Measurements from ENCODE around the gene SLC9A4. TPM values are rescaled to one million over a fixed set of nuclear protein-coding genes. Genes with fewer than 3 reads are reported as not detected.

The SLC9A4 gene
- polyA plus RNA-seq, 4 donors, result 0.07 TPM; not detected in 3

- 15 to 60% (median 35%) methylated on average over 2 of the region's 2 CpGs for WGBS, 3 donors
- FAIRE-seq (peak; percentile 84), DNase-seq (peak in 1 of 2 donors; percentile 51)
- H3K27me3 ChIP-seq (ENCODE audit: control insufficient read depth in 3 of 3, insufficient read depth in 3 of 3, low read length in 3 of 3), result peaks cover 0 to 4% (median 3%) of the 10 kb centered on the region in 3 donors
- no peak overlapping the region for H3K4me3 ChIP-seq (ENCODE audit: low read depth in 1 of 3, low read length in 3 of 3)
- H3K4me1 ChIP-seq (ENCODE audit: control insufficient read depth in 3 of 3, insufficient read depth in 2 of 3, low read depth in 1 of 3, low read length in 2 of 3), result peaks cover 0 to 1% (median 0%) of the 10 kb centered on the region in 3 donors
- no peaks in the 10 kb centered on the region for H3K36me3 ChIP-seq (ENCODE audit: control insufficient read depth in 3 of 3, insufficient read depth in 2 of 3, low read depth in 1 of 3, low read length in 3 of 3)
- H3K27ac ChIP-seq (ENCODE audit: low read depth in 1 of 3, low read length in 2 of 3), result no peak overlapping the region
- H3K9me3 ChIP-seq (ENCODE audit: control insufficient read depth in 2 of 2, insufficient read depth in 1 of 2, low read depth in 1 of 2, low read length in 1 of 2), result peaks cover 0 to 4% of the 10 kb centered on the region in 2 donors
Measured at GRCh38 chr2:102510791-102511575, 38.0 kb downstream of the SLC9A4 start.

GRCh38 chr2:102512161-102512560 lies 39.1 kb downstream of the SLC9A4 start:
- FAIRE-seq (no peak), DNase-seq (no peak)
- Histone ChIP-seq H3K27me3 (ENCODE audit: control insufficient read depth in 3 of 3, insufficient read depth in 3 of 3, low read length in 3 of 3) (peaks cover 0 to 4% (median 3%) of the 10 kb centered on the region in 3 donors), H3K4me3 (ENCODE audit: low read depth in 1 of 3, low read length in 3 of 3) (no peak overlapping the region), H3K27ac (ENCODE audit: low read depth in 1 of 3, low read length in 2 of 3) (no peak overlapping the region), H3K9me3 (ENCODE audit: control insufficient read depth in 2 of 2, insufficient read depth in 1 of 2, low read depth in 1 of 2, low read length in 1 of 2) (peaks cover 0 to 4% of the 10 kb centered on the region in 2 donors), H3K36me3 (ENCODE audit: control insufficient read depth in 3 of 3, insufficient read depth in 2 of 3, low read depth in 1 of 3, low read length in 3 of 3) (no peaks in the 10 kb centered on the region), H3K4me1 (ENCODE audit: control insufficient read depth in 3 of 3, insufficient read depth in 2 of 3, low read depth in 1 of 3, low read length in 2 of 3) (peaks cover 0 to 1% (median 0%) of the 10 kb centered on the region in 3 donors)
- 83 to 88% (median 86%) methylated on average over 4 of the region's 4 CpGs for WGBS, 3 donors

- FAIRE-seq (no peak), DNase-seq (no peak)
- no peaks in the 10 kb centered on the region for H3K36me3 ChIP-seq (ENCODE audit: control insufficient read depth in 3 of 3, insufficient read depth in 2 of 3, low read depth in 1 of 3, low read length in 3 of 3)
- no peak overlapping the region for H3K27ac ChIP-seq (ENCODE audit: low read depth in 1 of 3, low read length in 2 of 3)
- H3K4me1 ChIP-seq (ENCODE audit: control insufficient read depth in 3 of 3, insufficient read depth in 2 of 3, low read depth in 1 of 3, low read length in 2 of 3), result peaks cover 0 to 1% (median 0%) of the 10 kb centered on the region in 3 donors
- WGBS, 3 donors, result 96 to 98% (median 96%) methylated on average over 11 of the region's 11 CpGs
- H3K4me3 ChIP-seq (ENCODE audit: low read depth in 1 of 3, low read length in 3 of 3), result no peak overlapping the region
- peaks cover 0 to 4% (median 3%) of the 10 kb centered on the region in 3 donors for H3K27me3 ChIP-seq (ENCODE audit: control insufficient read depth in 3 of 3, insufficient read depth in 3 of 3, low read length in 3 of 3)
- H3K9me3 ChIP-seq (ENCODE audit: control insufficient read depth in 2 of 2, insufficient read depth in 1 of 2, low read depth in 1 of 2, low read length in 1 of 2), result peaks cover 0 to 4% of the 10 kb centered on the region in 2 donors
Measured at GRCh38 chr2:102513355-102513939, 40.4 kb downstream of the SLC9A4 start.

- peaks cover 0 to 1% (median 0%) of the 10 kb centered on the region in 3 donors for H3K4me1 ChIP-seq (ENCODE audit: control insufficient read depth in 3 of 3, insufficient read depth in 2 of 3, low read depth in 1 of 3, low read length in 2 of 3)
- no peak for FAIRE-seq
- DNase-seq, result peak; percentile 68 to 88
- no peak overlapping the region for H3K4me3 ChIP-seq (ENCODE audit: low read depth in 1 of 3, low read length in 3 of 3)
- peaks cover 0 to 4% (median 3%) of the 10 kb centered on the region in 3 donors for H3K27me3 ChIP-seq (ENCODE audit: control insufficient read depth in 3 of 3, insufficient read depth in 3 of 3, low read length in 3 of 3)
- H3K9me3 ChIP-seq (ENCODE audit: control insufficient read depth in 2 of 2, insufficient read depth in 1 of 2, low read depth in 1 of 2, low read length in 1 of 2), result peaks cover 0 to under 1% of the 10 kb centered on the region in 2 donors
- H3K27ac ChIP-seq (ENCODE audit: low read depth in 1 of 3, low read length in 2 of 3), result no peak overlapping the region
- H3K36me3 ChIP-seq (ENCODE audit: control insufficient read depth in 3 of 3, insufficient read depth in 2 of 3, low read depth in 1 of 3, low read length in 3 of 3), result no peaks in the 10 kb centered on the region
- 50 to 71% (median 60%) methylated on average over 7 of the region's 7 CpGs for WGBS, 3 donors
Measured at GRCh38 chr2:102514061-102514785, 41.2 kb downstream of the SLC9A4 start.

GRCh38 chr2:102515851-102516250 lies 42.8 kb downstream of the SLC9A4 start:
- FAIRE-seq (no peak), DNase-seq (no peak)
- no peaks in the 10 kb centered on the region for H3K36me3 ChIP-seq (ENCODE audit: control insufficient read depth in 3 of 3, insufficient read depth in 2 of 3, low read depth in 1 of 3, low read length in 3 of 3)
- H3K4me1 ChIP-seq (ENCODE audit: control insufficient read depth in 3 of 3, insufficient read depth in 2 of 3, low read depth in 1 of 3, low read length in 2 of 3), result peaks cover 0 to under 1% (median 0%) of the 10 kb centered on the region in 3 donors
- no peak overlapping the region for H3K4me3 ChIP-seq (ENCODE audit: low read depth in 1 of 3, low read length in 3 of 3)
- H3K9me3 ChIP-seq (ENCODE audit: control insufficient read depth in 2 of 2, insufficient read depth in 1 of 2, low read depth in 1 of 2, low read length in 1 of 2), result no peaks in the 10 kb centered on the region
- H3K27ac ChIP-seq (ENCODE audit: low read depth in 1 of 3, low read length in 2 of 3), result no peak overlapping the region
- 71 to 74% (median 73%) methylated on average over 5 of the region's 5 CpGs for WGBS, 3 donors
- peaks cover 0 to 4% (median 3%) of the 10 kb centered on the region in 3 donors for H3K27me3 ChIP-seq (ENCODE audit: control insufficient read depth in 3 of 3, insufficient read depth in 3 of 3, low read length in 3 of 3)

- 34 to 63% (median 60%) methylated on average over 3 of the region's 3 CpGs for WGBS, 3 donors
- Histone ChIP-seq H3K36me3 (ENCODE audit: control insufficient read depth in 3 of 3, insufficient read depth in 2 of 3, low read depth in 1 of 3, low read length in 3 of 3) (no peaks in the 10 kb centered on the region), H3K27me3 (ENCODE audit: control insufficient read depth in 3 of 3, insufficient read depth in 3 of 3, low read length in 3 of 3) (no peaks in the 10 kb centered on the region), H3K9me3 (ENCODE audit: control insufficient read depth in 2 of 2, insufficient read depth in 1 of 2, low read depth in 1 of 2, low read length in 1 of 2) (no peaks in the 10 kb centered on the region), H3K4me3 (ENCODE audit: low read depth in 1 of 3, low read length in 3 of 3) (no peak overlapping the region), H3K27ac (ENCODE audit: low read depth in 1 of 3, low read length in 2 of 3) (no peak overlapping the region), H3K4me1 (ENCODE audit: control insufficient read depth in 3 of 3, insufficient read depth in 2 of 3, low read depth in 1 of 3, low read length in 2 of 3) (peaks cover 0 to 11% (median 6%) of the 10 kb centered on the region in 3 donors)
- FAIRE-seq (no peak), DNase-seq (no peak)
Measured at GRCh38 chr2:102518170-102518569, 45.1 kb downstream of the SLC9A4 start.

GRCh38 chr2:102520009-102520408 lies 47.0 kb downstream of the SLC9A4 start:
- WGBS, 3 donors, result 37 to 40% (median 39%) methylated on average over 2 of the region's 2 CpGs
- no peak for FAIRE-seq
- DNase-seq, result peak; percentile 57 to 58

GRCh38 chr2:102520801-102521200 lies 47.8 kb downstream of the SLC9A4 start:
- DNase-seq, result peak; percentile 30 to 73
- Histone ChIP-seq H3K4me1 (ENCODE audit: control insufficient read depth in 3 of 3, insufficient read depth in 2 of 3, low read depth in 1 of 3, low read length in 2 of 3) (peaks cover 0 to 11% (median 6%) of the 10 kb centered on the region in 3 donors), H3K36me3 (ENCODE audit: control insufficient read depth in 3 of 3, insufficient read depth in 2 of 3, low read depth in 1 of 3, low read length in 3 of 3) (no peaks in the 10 kb centered on the region), H3K9me3 (ENCODE audit: control insufficient read depth in 2 of 2, insufficient read depth in 1 of 2, low read depth in 1 of 2, low read length in 1 of 2) (no peaks in the 10 kb centered on the region), H3K27ac (ENCODE audit: low read depth in 1 of 3, low read length in 2 of 3) (peak overlapping the region in 1 of 3 donors; percentile 60), H3K27me3 (ENCODE audit: control insufficient read depth in 3 of 3, insufficient read depth in 3 of 3, low read length in 3 of 3) (no peaks in the 10 kb centered on the region), H3K4me3 (ENCODE audit: low read depth in 1 of 3, low read length in 3 of 3) (no peak overlapping the region)
- WGBS, 3 donors, result 21 to 52% (median 27%) methylated on average over 1 of the region's 1 CpG
- FAIRE-seq, result no peak

More at GRCh38 chr2:102520009-102520408, 47.0 kb downstream of the SLC9A4 start:
- no peaks in the 10 kb centered on the region for H3K9me3 ChIP-seq (ENCODE audit: control insufficient read depth in 2 of 2, insufficient read depth in 1 of 2, low read depth in 1 of 2, low read length in 1 of 2)
- no peaks in the 10 kb centered on the region for H3K36me3 ChIP-seq (ENCODE audit: control insufficient read depth in 3 of 3, insufficient read depth in 2 of 3, low read depth in 1 of 3, low read length in 3 of 3)
- H3K4me3 ChIP-seq (ENCODE audit: low read depth in 1 of 3, low read length in 3 of 3), result no peak overlapping the region
- no peak overlapping the region for H3K27ac ChIP-seq (ENCODE audit: low read depth in 1 of 3, low read length in 2 of 3)
- peaks cover 0 to 11% (median 6%) of the 10 kb centered on the region in 3 donors for H3K4me1 ChIP-seq (ENCODE audit: control insufficient read depth in 3 of 3, insufficient read depth in 2 of 3, low read depth in 1 of 3, low read length in 2 of 3)
- H3K27me3 ChIP-seq (ENCODE audit: control insufficient read depth in 3 of 3, insufficient read depth in 3 of 3, low read length in 3 of 3), result no peaks in the 10 kb centered on the region
